C1 segment of cervical spinal cord (tissue), 14 donors: ENCODE results near the gene FLAD1.
A peak's percentile ranks its signal among the peaks of the same experiment; 100 is the strongest.

ENCODE experiments used
- DNase-seq, 14 donors: peaks; one replicate each; lab custom pipeline; 2025; lab: John Stamatoyannopoulos, UW

Gene FLAD1

GRCh38 chr1:155014709-155015508 lies 31.8 kb downstream of the FLAD1 start:
- no peak for DNase-seq

GRCh38 chr1:155015527-155016230 lies 32.5 kb downstream of the FLAD1 start:
- DNase-seq, result no peak

GRCh38 chr1:155016231-155016831 lies 33.2 kb downstream of the FLAD1 start:
- no peak for DNase-seq

GRCh38 chr1:155017041-155017945 lies 34.1 kb downstream of the FLAD1 start:
- peak in 13 of 14 donors; percentile 60 to 89 (median 79) for DNase-seq

- DNase-seq, result no peak
Observed at GRCh38 chr1:155017946-155018316, 34.8 kb downstream of the FLAD1 start.

- DNase-seq, result no peak
Observed at GRCh38 chr1:155018617-155019348, 35.6 kb downstream of the FLAD1 start.

GRCh38 chr1:155019377-155020245 lies 36.5 kb downstream of the FLAD1 start:
- DNase-seq, result no peak

- DNase-seq, result no peak
Observed at GRCh38 chr1:155022136-155022926, 39.2 kb downstream of the FLAD1 start.

- no peak for DNase-seq
Observed at GRCh38 chr1:155022927-155023236, 39.7 kb downstream of the FLAD1 start.

GRCh38 chr1:155023627-155024026 lies 40.5 kb downstream of the FLAD1 start:
- DNase-seq, result no peak

GRCh38 chr1:155024315-155024714 lies 41.2 kb downstream of the FLAD1 start:
- DNase-seq, result no peak

- no peak for DNase-seq
Observed at GRCh38 chr1:155026154-155026553, 43.0 kb downstream of the FLAD1 start.

- no peak for DNase-seq
Observed at GRCh38 chr1:155026588-155026987, 43.4 kb downstream of the FLAD1 start.

GRCh38 chr1:155029513-155030242 lies 46.5 kb downstream of the FLAD1 start:
- DNase-seq, result no peak

- DNase-seq, result no peak
Observed at GRCh38 chr1:155030243-155030795, 47.2 kb downstream of the FLAD1 start.

- no peak for DNase-seq
Observed at GRCh38 chr1:155030899-155031298, 47.8 kb downstream of the FLAD1 start.

GRCh38 chr1:155032886-155033285 lies 49.7 kb downstream of the FLAD1 start:
- DNase-seq, result no peak

- no peak for DNase-seq
Observed at GRCh38 chr1:155033524-155033923, 50.4 kb downstream of the FLAD1 start, which contains the start of the genes DCST1 and DCST2. Gene DCST1, plus strand, starts transcription at chr1:155033824. Its CDS starts 213 bp downstream, at chr1:155034037. Gene DCST2, minus strand, starts transcription at chr1:155033781. Its CDS starts 80 bp downstream, at chr1:155033701.
